Fibroblast of mammary gland (primary cell): ENCODE results near the gene MARF1.
"Not testable (repeated sequence)": the region's sequence is repeated elsewhere in the genome, so short reads cannot be mapped to it uniquely, and the experiment has no call there.

Source experiments
- DNase-seq: peaks from one replicate; pipeline ENCODE4 v3.0.0-alpha.2; 2010; ENCODE audit warnings: low read depth
- H3K4me3 ChIP-seq: 2 replicates; pipeline ENCODE4 v1.5.1; 2011; ENCODE audit warnings: low read depth, mild to moderate bottlenecking, low read length, moderate library complexity; ENCODE audit not compliant: control insufficient read depth
- CTCF ChIP-seq: conservative IDR thresholded peaks from 2 replicates; pipeline ENCODE4 v1.5.1; 2011; ENCODE audit warnings: low read depth, low read length, inconsistent platforms; ENCODE audit not compliant: control insufficient read depth, insufficient read depth

MARF1 gene

GRCh38 chr16:15643048-15643945 lies at the start of gene MARF1:
MARF1 (minus strand) TSS chr16:15643154; CDS start chr16:15639233, 3,921 bp downstream.
- peak within 1 kb of the TSS; percentile 88 for H3K4me3 ChIP-seq
- TF ChIP-seq CTCF: peak; percentile 53
- DNase-seq: peak; percentile 88

- not testable (repeated sequence) for H3K4me3 ChIP-seq, DNase-seq
Measured at GRCh38 chr16:15692508-15692907, 49.6 kb upstream of the MARF1 start.

- DNase-seq: no peak
- TF ChIP-seq CTCF: no peak
- no peak overlapping the region for H3K4me3 ChIP-seq
Measured at GRCh38 chr16:15691046-15691445, 48.1 kb upstream of the MARF1 start.

GRCh38 chr16:15690296-15690695 lies 47.3 kb upstream of the MARF1 start:
- no peak for TF ChIP-seq CTCF
- H3K4me3 ChIP-seq: no peak overlapping the region
- DNase-seq: peak; percentile 37

GRCh38 chr16:15689290-15689689 lies 46.3 kb upstream of the MARF1 start:
- no peak overlapping the region for H3K4me3 ChIP-seq
- TF ChIP-seq CTCF: no peak
- DNase-seq: peak; percentile 36

GRCh38 chr16:15686287-15686686 lies 43.3 kb upstream of the MARF1 start:
- no peak for TF ChIP-seq CTCF
- no peak overlapping the region for H3K4me3 ChIP-seq
- no peak for DNase-seq

- DNase-seq: peak; percentile 84
- TF ChIP-seq CTCF: peak; percentile 69
- no peak overlapping the region for H3K4me3 ChIP-seq
Measured at GRCh38 chr16:15682105-15682570, 39.2 kb upstream of the MARF1 start.
